GM19239 (cell line): ENCODE measurements around the gene FBXL13.
"Not testable (repeated sequence)": the region's sequence is repeated elsewhere in the genome, so short reads cannot be mapped to it uniquely, and the experiment has no call there.

Experiments used
- DNase-seq: peaks from one replicate; pipeline ENCODE4 v3.0.0; 2011; ENCODE audit warnings: low spot score; ENCODE audit not compliant: insufficient read length
- FAIRE-seq: peaks from 2 replicates; lab custom pipeline; 2011; peaks lifted over from hg19 to GRCh38; lab: Jason Lieb, UNC

The FBXL13 gene

DNA sequence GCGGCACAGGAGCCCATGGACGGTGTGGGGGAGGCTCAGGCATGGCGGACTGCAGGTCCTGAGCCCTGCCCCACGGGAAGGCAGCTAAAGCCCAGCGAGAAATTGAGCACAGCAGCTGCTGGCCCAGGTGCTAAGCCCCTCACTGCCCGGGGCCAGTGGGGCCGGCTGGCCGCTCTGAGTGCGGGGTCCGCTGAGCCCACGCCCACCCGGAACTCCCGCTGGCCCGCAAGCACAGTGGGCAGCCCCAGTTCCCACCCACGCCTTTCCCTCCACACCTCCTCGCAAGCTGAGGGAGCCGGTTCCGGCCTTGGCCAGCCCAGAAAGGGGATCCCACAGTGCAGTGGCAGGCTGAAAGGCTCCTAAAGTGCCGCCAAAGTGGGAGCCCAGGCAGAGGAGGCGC is 40.3 kb downstream of the FBXL13 start:
- not testable (repeated sequence) for DNase-seq, FAIRE-seq

DNA sequence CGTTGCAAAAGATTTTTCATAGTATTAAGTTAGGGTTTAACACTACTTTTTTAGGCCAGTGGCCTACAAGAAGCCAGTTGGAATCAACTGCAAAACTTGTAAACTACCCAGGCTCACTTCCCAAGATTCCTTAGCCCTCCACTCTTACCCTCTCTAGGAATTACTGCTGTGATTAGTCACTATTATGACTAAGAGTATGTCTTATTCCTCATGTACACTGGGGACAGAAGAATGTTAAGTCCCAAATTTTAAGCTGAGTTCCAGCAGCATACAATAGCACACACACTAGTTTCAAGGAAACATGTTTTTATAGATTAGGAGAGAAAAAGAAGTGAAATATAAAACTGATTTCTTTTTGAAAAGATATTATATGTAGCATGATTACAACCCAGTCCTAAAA is 42.8 kb downstream of the FBXL13 start:
- FAIRE-seq, result no peak
- no peak for DNase-seq

DNA sequence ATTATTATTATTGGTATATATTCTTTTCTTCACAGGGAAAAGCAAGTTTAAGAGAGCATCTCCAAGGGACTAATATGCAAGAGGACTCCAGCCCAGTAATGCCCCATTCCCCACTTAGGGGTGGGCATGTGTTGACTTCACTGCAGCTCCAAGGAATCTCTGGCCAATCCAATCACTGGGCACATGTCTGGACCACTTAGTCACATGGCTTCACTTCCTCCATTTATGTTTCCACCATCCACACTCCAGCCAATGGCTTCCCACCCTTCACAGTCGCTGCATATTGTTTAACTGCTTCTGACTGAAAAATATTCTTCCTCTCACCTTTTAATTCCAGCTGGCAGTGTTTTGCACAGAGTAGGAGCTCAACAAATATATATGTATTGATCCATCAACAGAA is 43.6 kb downstream of the FBXL13 start:
- DNase-seq (no peak), FAIRE-seq (no peak)

GRCh38 chr7:103025341-103025740 is 49.3 kb downstream of the FBXL13 start:
- FAIRE-seq (no peak), DNase-seq (no peak)

GRCh38 chr7:103023578-103023977 is 51.0 kb downstream of the FBXL13 start:
- not testable (repeated sequence) for FAIRE-seq, DNase-seq

GRCh38 chr7:103021490-103021889 is 53.1 kb downstream of the FBXL13 start:
- not testable (repeated sequence) for DNase-seq, FAIRE-seq

DNA sequence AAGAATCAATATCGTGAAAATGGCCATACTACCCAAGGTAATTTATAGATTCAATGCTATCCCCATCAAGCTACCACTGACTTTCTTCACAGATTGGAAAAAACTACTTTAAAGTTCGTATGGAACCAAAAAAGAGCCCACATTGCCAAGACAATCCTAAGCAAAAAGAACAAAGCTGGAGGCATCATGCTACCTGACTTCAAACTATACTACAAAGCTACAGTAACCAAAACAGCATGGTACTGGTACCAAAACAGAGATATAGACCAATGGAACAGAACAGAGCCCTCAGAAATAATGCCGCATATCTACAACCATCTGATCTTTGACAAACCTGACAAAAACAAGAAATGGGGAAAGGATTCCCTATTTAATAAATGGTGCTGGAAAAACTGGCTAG is 53.7 kb downstream of the FBXL13 start:
- not testable (repeated sequence) for FAIRE-seq, DNase-seq

DNA sequence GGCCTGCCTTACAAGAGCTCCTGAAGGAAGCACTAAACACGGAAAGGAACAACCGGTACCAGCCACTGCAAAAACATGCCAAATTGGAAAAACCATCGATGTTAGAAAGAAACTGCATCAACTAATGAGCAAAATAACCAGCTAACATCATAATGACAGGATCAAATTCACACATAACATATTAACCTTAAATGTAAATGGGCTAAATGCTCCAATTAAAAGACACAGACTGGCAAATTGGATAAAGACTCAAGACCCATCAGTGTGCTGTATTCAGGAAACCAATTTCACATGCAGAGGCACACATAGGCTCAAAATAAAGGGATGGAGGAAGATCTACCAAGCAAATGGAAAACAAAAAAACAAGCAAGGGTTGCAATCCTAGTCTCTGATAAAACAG is 56.3 kb downstream of the FBXL13 start:
- DNase-seq, FAIRE-seq: not testable (repeated sequence)

GRCh38 chr7:103011650-103012049 is 62.9 kb downstream of the FBXL13 start:
- no peak for FAIRE-seq
- no peak for DNase-seq

DNA sequence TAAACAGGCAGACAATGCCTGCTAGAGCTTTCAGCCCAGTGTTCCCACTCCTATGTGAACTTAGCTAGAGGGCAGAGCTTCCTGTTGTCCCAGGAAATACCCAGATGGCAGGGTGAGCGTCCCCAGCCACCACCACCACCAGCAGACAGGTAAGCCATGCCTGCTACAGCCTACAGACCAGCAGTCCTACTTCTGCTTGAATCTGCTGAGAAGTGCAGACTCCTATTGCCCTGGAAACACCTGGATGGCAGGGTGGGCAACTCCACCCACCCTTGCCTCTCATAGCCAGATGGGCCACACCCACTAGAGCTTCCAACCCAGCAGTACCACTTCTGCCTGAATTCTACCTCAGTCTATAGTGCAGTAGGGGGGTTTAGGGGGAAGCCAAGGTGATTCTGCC is 64.4 kb downstream of the FBXL13 start:
- DNase-seq (no peak), FAIRE-seq (no peak)

- FAIRE-seq (no peak), DNase-seq (no peak)
Observed at GRCh38 chr7:103009466-103010185, 65.0 kb downstream of the FBXL13 start.

GRCh38 chr7:103003004-103003403 is 71.6 kb downstream of the FBXL13 start:
- FAIRE-seq (no peak), DNase-seq (no peak)

- FAIRE-seq, result no peak
- no peak for DNase-seq
Observed at GRCh38 chr7:103001210-103001609, 73.4 kb downstream of the FBXL13 start.

GRCh38 chr7:102996957-102997356 is 77.6 kb downstream of the FBXL13 start:
- FAIRE-seq (no peak), DNase-seq (no peak)

DNA sequence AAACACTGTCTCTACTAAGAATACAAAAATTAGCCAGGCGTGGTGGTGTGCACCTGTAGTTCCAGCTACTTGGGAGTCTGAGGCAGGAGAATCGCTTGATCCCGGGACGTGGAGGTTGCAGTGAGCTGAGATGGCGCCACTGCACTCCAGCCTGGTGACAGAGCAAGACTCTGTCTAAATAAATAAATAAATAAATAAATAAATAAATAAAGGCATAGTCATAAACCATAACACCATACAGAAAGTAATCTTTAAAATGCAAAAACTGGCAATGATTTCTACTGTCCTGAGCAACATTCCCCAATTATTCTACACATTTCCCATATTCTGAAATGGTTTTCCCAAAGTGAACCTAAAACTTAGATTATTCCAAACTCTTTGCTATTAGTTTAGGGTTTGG is 79.0 kb downstream of the FBXL13 start:
- FAIRE-seq, result not testable (repeated sequence)

DNA sequence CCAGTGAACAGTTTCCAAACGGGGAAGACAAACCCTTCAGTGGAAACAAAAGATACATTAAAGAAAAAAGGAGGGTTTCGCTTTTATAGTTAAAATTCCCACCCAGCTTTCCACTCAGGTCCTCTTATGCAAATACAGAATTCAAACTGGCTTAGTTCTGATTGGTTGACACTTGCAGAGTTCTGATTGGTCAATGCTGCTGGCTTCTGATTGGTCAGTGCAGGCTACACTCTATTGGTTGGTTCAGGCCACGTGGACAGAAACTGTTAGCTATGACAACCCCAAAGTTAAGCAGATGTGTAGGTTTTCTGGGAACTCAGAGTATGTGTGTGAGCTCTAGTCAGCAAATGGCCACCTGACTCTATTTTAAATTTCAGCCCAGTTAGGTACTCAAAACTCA is 80.0 kb downstream of the FBXL13 start:
- DNase-seq (no peak), FAIRE-seq (no peak)

More for the DNA sequence above, 79.0 kb downstream of the FBXL13 start:
- not testable (repeated sequence) for DNase-seq

DNA sequence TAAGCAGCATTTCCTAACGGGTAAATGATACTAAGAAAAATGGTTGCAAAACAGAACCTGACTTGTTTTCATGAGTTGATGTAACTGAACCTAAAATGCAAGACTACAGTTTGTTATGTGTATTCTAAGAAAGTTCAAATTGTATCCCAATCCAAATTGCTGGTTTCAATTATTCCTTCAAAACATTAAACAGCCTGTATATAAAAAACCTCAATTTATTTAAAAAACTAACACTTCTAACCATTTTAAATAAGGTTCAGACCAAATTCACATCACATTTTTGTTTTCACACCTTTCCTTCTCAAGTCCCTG is 80.9 kb downstream of the FBXL13 start:
- no peak for FAIRE-seq
- no peak for DNase-seq

GRCh38 chr7:102992938-102993717 is 81.5 kb downstream of the FBXL13 start:
- FAIRE-seq (no peak), DNase-seq (no peak)

- DNase-seq, result no peak
- no peak for FAIRE-seq
Observed at GRCh38 chr7:102992509-102992937, 82.1 kb downstream of the FBXL13 start.

DNA sequence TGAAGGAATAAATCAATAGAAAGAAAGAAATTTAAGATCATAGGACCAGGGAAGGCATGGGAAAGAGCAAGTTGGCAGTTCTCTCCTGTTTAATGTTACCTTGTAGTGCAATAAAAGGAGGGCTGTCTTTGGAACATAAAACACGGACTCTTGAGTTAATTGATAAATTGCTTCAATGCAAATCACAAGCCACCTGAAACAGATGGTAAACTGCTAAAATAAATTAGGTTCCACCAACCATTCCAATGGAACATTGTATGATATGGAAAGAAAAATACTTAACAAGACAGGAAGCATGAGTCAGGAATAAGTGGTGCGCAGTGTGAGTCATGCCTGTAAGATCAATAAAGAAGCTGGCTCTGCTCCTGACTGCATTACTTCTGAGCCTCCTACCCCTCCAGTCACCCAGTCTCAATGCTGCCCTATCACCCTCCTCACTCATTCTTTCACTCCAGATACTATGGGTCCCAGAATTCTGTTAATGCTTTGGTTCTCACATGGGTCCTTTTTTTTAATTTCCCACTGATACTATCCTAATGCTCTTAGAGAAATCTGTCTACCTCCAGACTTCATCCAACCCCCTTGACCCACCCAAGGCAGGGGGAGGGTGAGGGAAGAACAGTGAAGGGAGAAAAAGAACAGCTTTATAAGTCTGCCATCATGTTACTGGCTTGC is 82.9 kb downstream of the FBXL13 start:
- FAIRE-seq, result no peak
- DNase-seq, result no peak

- DNase-seq (no peak), FAIRE-seq (no peak)
Observed at GRCh38 chr7:102991077-102991539, 83.5 kb downstream of the FBXL13 start.
